ENCODE results near the gene CDCA5. TPM values are rescaled to one million over a fixed set of nuclear protein-coding genes. Genes with fewer than 3 reads are reported as not detected.

CDCA5 gene, protein sequence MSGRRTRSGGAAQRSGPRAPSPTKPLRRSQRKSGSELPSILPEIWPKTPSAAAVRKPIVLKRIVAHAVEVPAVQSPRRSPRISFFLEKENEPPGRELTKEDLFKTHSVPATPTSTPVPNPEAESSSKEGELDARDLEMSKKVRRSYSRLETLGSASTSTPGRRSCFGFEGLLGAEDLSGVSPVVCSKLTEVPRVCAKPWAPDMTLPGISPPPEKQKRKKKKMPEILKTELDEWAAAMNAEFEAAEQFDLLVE
- total RNA-seq: 100 to 1,000 TPM; 105 to 109 TPM

DNA sequence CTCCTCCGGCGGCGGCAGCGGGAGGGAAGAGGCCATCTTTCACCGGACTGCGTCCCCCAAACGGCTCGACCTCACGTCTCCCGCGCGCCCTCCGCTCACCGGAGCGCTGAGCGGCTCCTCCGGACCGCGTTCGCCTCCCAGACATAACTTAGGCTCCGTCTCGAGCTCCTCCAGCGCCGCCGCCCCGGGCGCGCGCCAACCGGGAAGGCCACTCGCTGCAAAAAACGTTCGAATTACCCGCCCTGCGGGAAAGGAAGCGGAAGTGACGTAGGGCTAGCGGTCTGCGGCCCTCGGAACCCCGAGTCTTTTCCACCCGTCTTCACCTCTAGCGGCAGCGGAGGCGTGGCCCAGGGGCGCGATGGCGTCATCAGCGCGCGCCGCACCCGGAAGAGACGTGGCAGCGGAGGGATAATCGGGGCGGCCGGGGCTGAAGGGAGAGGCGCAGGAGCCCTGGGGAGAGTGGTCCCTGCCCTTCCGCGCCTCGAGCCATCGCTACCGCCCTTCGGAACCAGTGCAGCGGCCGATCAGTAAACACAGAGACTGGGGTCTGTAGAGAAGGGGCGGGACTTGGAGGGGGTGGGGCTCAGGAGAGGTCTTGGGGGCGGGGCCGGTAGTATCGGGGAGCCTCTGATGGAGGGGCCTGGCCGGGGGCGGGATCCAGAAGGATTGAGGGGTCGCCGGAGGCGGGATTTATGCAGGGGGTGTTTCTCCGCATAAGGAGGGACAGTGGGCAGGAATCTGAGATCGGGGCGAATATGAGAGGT lies at the start of gene CDCA5, which contains the start of gene ZFPL1:
Gene CDCA5, minus strand, starts transcription at position 207 of the 764 bp plus-strand sequence. Its CDS starts 62 bp downstream, at position 145.
Gene ZFPL1, plus strand, starts transcription at position 389 of the 764 bp plus-strand sequence. CDS start 477 bp downstream, outside the sequence.
- Mint-ChIP-seq H3K4me3 (peak within 1 kb of the TSS; percentile 98), H3K27ac (peak within 1 kb of the TSS; percentile 99), H3K36me3 (ENCODE audit: low read depth) (peaks cover 45% of the 10 kb centered on the region), H3K9me3 (no peaks in the 10 kb centered on the region), H3K4me1 (peaks cover 51% of the 10 kb centered on the region), H3K27me3 (no peaks in the 10 kb centered on the region)
- CTCF ChIA-PET: interaction anchor here (0.7 to 5.0 kb wide), 6 partner anchors 11 to 69 kb away, joined by 3 to 24 read pairs (median 4); partner anchors contain the start of genes ARL2, TM7SF2 and ZNHIT2
- peak; percentile 97 for DNase-seq
- POLR2A ChIA-PET: no interaction called here

DNA sequence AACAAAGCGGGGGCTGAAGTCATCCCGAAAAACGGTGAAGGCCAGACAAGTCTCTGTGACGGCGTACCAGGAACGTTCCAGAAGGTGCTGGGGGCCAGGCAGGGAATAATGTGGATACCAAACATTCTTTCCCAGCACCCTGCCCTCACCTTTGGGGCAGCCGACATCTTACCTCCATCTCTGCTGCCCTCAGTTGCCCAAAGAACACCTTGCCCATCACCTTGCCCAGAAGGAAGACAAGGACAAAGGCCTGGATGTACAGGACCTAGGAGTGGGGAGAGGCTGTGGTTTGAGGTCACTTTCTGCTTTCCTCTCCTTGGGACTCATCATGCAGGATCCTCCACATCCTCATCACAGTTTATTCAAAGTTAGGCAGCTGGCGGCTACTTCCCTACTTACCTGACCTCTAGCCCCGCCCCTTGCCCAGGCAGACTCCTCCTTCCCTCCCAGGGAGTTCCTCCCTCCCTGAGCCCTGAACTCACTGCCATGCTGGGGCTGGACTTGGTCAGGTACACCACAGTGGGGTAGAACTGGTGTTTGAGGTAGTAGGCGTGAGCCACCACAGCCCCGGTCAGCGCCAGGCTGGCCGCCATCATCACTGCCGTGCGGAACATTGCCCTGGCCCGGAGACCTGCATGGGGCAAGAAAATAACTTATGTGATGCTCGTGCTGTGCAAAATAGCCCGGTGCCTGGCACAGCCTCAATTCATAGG lies 49.3 kb upstream of the CDCA5 start:
- Mint-ChIP-seq H3K9me3 (no peaks in the 10 kb centered on the region), H3K36me3 (ENCODE audit: low read depth) (peaks cover 14% of the 10 kb centered on the region), H3K27me3 (no peaks in the 10 kb centered on the region), H3K4me3 (peak overlapping the region; percentile 99), H3K4me1 (peaks cover 27% of the 10 kb centered on the region), H3K27ac (peak overlapping the region; percentile 99)
- CTCF ChIA-PET: interaction anchor here (0.8 kb wide), 1 partner anchor 12 kb away, joined by 3 read pairs; no protein-coding TSS in a partner anchor
- peak; percentile 70 for DNase-seq
- POLR2A ChIA-PET: no interaction called here

DNA sequence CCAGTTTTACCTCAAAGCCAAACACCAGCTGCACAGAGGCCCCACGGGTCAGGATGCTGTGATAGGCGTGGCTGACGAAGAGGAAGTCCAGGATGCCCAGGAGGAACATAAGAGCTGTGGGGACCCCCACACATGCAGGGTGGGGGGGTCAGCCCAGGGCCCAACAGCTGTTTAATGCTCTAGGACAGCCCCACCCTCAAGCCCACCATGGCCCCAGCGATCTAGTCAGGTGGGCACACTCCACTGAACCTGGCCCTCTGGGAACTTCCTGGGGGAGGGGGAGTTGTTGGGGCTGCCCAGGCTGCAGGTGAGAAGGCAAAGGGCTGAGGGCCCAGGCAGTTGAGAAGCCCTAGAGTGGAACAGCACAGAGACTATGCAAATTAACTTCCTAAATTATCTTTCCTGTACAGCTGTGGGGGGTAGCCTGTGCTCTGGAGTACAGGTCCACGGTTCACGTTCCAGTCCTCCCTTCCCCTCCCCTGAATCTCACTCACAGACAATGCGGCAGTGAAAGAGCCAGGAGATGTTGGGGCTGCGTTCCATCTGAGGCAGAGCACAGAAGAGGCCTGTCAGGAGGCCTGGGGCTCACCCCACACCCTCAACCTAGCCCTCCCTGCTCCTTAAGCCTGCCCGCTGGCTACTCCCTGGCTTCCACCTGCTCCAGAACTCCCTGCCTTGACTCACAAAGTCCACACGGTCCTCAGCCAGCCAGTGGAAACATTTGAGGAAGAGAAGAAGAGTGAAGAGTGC lies 48.6 kb upstream of the CDCA5 start:
- no peak for DNase-seq
- Mint-ChIP-seq H3K4me3 (peak overlapping the region; percentile 99), H3K36me3 (ENCODE audit: low read depth) (peaks cover 14% of the 10 kb centered on the region), H3K27ac (peak overlapping the region; percentile 99), H3K27me3 (no peaks in the 10 kb centered on the region), H3K4me1 (peaks cover 27% of the 10 kb centered on the region), H3K9me3 (no peaks in the 10 kb centered on the region)
- ChIA-PET POLR2A (no interaction called here), CTCF (interaction anchor here (0.7 to 2.1 kb wide), 4 partner anchors 10 to 98 kb away, joined by 3 to 7 read pairs (median 4); partner anchors contain the start of genes FAU, MRPL49 and ZNHIT2)

DNA sequence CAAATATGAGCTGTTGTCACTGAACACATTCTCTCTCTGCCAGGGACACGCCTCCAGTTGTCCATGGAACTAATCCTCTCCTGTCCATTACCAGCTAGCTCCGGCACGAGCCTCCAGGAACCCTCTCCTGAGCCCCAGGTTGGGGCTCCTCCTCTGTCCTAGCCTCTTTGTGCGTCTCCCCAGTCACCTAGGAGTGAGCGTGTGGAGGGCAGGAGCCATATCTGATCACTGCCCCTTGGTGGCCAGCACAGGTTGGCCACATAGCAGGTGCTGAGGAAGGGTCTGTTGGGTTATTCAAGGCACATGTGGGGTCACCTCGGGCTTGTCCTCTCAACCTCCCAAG lies 48.0 kb upstream of the CDCA5 start:
- Mint-ChIP-seq H3K4me1 (peaks cover 27% of the 10 kb centered on the region), H3K27me3 (no peaks in the 10 kb centered on the region), H3K9me3 (no peaks in the 10 kb centered on the region), H3K27ac (no peak overlapping the region), H3K36me3 (ENCODE audit: low read depth) (peaks cover 16% of the 10 kb centered on the region), H3K4me3 (peak overlapping the region; percentile 25)
- CTCF ChIA-PET: interaction anchor here (0.7 to 2.1 kb wide), 5 partner anchors 10 to 99 kb away, joined by 3 to 7 read pairs (median 3); partner anchors contain the start of genes FAU, MRPL49 and ZNHIT2
- POLR2A ChIA-PET: interaction anchor here (0.6 kb wide), 1 partner anchor 10 kb away, joined by 4 read pairs; the partner anchor contains the start of genes FAU and MRPL49
- DNase-seq: no peak

DNA sequence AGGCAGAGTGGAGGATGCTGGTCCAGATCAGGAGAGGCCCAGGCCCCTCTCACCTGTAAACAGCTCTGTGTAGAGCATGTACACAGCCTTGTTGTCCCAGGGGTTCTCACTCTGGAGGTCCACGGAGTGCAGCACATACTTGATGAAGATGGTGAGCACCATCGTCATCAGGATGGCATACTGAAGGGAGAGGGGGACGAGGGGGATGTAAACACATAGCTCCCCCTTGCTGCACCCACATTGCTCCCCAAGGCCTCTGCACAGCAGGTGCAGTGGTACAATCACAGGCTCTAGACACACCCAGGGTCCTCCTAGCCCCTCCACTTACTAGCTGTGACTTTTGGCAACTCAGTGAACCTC lies 47.6 kb upstream of the CDCA5 start:
- POLR2A ChIA-PET: interaction anchor here (0.6 kb wide), 1 partner anchor 10 kb away, joined by 4 read pairs; the partner anchor contains the start of genes FAU and MRPL49
- no peak for DNase-seq
- Mint-ChIP-seq H3K36me3 (ENCODE audit: low read depth) (peaks cover 21% of the 10 kb centered on the region), H3K27me3 (no peaks in the 10 kb centered on the region), H3K9me3 (no peaks in the 10 kb centered on the region), H3K27ac (no peak overlapping the region), H3K4me3 (no peak overlapping the region), H3K4me1 (peaks cover 23% of the 10 kb centered on the region)
- CTCF ChIA-PET: interaction anchor here (0.7 to 2.1 kb wide), 5 partner anchors 9 to 99 kb away, joined by 3 to 7 read pairs (median 3); partner anchors contain the start of genes FAU, MRPL49 and ZNHIT2

DNA sequence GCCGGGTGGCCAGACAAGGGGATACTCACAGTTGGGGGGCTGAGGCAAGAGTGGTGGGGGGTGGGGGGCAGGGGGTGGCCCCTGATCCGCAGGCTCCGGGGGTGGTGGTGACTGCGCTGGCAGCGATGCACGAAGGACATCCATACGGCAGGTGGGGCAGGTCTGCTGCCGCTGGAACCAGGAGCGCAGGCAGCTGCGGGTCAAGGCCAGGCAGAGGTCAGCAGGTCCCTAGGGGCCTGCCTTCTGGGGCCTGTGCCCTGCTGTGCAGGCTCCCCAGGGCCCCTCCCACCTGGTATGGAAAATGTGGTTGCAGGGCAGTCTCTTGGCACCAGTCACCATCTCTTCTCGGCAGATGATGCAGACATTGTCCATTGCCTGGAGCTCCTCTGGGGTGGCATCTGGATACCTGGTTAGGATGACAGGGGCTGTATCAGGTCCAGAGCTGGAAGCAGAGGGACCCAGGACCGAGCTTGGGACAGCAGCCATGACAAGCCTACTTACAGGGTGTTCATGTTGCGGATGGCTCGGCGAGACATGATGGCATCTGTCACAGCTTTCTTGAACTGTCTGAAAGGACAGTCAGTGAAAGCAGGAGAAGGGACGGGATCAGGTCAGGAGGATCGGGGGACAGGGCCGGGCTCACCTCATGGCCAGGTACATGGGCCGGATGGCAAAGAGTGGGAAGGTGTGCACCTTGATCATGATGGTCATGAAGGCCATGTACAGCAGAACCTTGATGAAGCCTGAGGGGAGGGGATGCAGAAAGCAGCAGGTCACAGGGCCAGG lies 47.0 kb upstream of the CDCA5 start:
- Mint-ChIP-seq H3K4me3 (no peak overlapping the region), H3K4me1 (peaks cover 18% of the 10 kb centered on the region), H3K36me3 (ENCODE audit: low read depth) (peaks cover 25% of the 10 kb centered on the region), H3K27ac (peak overlapping the region; percentile 32), H3K27me3 (no peaks in the 10 kb centered on the region), H3K9me3 (no peaks in the 10 kb centered on the region)
- CTCF ChIA-PET: interaction anchor here (0.7 to 2.1 kb wide), 3 partner anchors 9 to 36 kb away, joined by 3 to 7 read pairs (median 3); partner anchors contain the start of genes FAU, MRPL49 and ZNHIT2
- POLR2A ChIA-PET: no interaction called here
- DNase-seq: no peak

DNA sequence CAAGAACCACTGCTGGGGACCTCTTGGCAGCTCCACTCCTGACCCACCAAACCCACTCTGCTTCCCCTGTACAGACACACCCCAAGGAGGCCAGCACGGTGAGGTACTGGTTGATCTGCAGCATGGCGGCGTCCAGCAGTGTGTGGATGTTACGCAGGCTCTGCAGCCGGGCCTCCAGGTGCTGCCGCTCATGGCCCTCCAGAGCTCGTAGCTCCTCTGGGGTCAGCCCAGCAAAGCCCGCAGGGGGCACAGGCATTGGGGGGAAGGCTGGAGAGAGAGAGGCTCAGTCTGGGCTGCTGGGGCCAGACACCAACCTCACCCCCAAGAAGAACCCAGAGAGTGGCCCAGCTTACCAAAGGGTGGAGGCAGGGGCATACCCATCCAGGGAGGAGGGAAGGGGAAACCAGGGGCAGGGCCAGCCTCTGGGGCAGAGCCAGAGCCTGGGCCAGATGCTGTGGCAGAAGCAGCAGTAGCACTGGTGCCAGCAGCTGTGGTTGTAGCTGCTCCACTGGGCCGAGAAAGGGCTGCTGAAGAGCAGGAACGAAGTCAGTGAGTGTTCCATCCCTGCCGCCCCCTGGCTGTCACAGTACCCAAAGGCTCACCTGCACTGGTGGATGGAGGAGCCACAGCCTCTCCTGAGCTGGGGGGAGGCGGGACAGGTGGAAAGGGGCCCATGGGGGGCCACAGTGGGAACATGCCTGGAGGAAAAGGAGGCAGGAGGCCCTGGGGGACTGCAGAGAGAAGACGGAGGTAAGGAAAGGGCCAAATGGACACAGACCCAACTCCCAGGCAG lies 46.0 kb upstream of the CDCA5 start:
- no peaks in the 10 kb centered on the region for H3K9me3 Mint-ChIP-seq
- H3K4me3 Mint-ChIP-seq: no peak overlapping the region
- no peak overlapping the region for H3K27ac Mint-ChIP-seq
- CTCF ChIA-PET: interaction anchor here (2.2 kb wide), 1 partner anchor 13 kb away, joined by 6 read pairs; the partner anchor contains the start of gene ZNHIT2
- H3K36me3 Mint-ChIP-seq (ENCODE audit: low read depth): peaks cover 27% of the 10 kb centered on the region
- no peak for DNase-seq
- POLR2A ChIA-PET: no interaction called here
- no peaks in the 10 kb centered on the region for H3K27me3 Mint-ChIP-seq
- peaks cover 13% of the 10 kb centered on the region for H3K4me1 Mint-ChIP-seq

DNA sequence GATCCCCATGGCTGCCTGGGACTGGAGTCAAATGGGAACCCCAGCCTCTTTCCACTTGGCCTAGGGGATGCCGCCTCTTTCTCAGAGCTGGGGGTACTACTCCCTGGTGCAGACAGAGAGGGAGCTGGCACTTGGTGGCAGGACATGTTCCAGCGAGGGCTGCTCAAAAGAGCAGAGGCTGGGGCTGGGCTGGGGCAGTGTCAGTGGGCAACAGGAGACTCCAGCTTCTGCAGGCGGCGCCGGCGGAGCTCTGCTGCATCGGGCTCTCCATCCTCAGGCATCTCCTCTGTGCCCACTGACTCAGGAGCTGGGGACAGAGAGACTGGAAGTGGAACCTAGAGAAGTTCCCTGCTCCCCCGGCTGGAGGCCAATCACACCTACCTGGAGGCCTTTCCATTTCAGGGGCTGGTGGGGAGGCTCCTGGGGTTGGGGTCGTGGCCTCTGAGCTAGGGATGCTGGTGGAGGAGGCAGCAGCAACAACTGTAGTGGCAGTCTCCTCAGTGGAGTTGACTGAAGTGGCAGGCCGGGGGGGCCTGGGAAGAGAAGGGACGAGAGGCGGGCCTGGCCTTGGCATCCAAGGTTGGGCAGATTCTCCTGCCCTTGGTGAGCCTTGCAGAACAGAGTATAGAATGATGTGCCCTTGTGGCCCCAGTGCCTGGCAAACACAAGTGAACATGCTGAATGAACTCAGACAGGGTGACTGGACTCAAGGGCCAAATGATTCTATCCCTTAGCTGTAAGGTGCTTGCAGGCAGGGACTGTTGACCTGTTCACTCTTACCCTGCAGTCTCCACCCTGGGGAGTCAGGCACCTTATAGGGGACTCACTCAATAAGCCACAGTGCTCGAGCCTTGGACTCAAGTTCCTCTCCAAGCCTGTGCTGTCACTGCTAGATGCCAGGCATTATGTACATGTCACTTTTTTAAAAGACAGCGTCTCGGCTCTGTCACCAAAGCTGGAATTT lies 44.6 kb upstream of the CDCA5 start:
- Mint-ChIP-seq H3K27me3 (no peaks in the 10 kb centered on the region), H3K4me3 (no peak overlapping the region), H3K9me3 (no peaks in the 10 kb centered on the region), H3K27ac (no peak overlapping the region), H3K36me3 (ENCODE audit: low read depth) (peaks cover 35% of the 10 kb centered on the region), H3K4me1 (peaks cover 16% of the 10 kb centered on the region)
- CTCF ChIA-PET: interaction anchor here (0.8 to 2.2 kb wide), 5 partner anchors 10 to 260 kb away, joined by 3 to 6 read pairs (median 3); partner anchors contain the start of gene ZNHIT2
- POLR2A ChIA-PET: interaction anchor here (0.8 kb wide), 1 partner anchor 16 kb away, joined by 6 read pairs; no protein-coding TSS in a partner anchor
- DNase-seq: no peak

DNA sequence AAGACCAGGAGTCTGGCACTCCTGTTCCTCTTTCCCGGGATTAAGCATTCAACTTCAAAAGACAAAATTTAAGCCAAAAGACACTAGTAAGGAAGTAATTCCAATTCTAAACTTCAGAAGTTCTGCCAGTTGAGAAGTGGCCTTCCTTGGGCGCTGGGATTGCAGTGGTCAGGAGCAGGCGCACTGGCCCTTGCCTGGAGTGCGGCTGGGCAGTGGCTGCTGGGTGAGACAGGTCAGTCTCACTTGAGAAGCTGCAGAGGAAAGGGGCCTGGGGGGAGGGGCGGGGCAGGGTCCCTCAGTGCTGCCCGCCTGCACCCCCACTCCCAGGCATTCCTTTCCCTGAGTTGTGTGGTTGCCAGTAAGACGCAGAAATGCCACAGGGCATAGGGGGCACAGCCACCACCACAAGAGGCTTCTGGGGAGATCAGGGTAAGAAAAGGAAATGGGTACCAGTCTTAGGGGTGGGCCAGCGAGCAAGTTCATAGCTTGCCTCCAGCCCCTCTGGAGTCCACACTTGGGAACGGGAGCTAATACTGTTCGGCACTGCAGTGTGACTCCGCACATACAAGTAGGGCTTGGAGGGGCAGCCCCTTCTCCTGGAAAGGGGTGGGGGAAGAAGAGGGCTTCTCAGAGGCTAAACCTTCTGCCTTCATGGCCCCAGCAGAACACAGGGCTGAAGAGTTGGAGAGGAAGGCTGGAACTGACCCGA lies 43.8 kb upstream of the CDCA5 start:
- Mint-ChIP-seq H3K27me3 (no peaks in the 10 kb centered on the region), H3K36me3 (ENCODE audit: low read depth) (peaks cover 30% of the 10 kb centered on the region), H3K9me3 (no peaks in the 10 kb centered on the region), H3K4me3 (no peak overlapping the region), H3K4me1 (peaks cover 13% of the 10 kb centered on the region), H3K27ac (no peak overlapping the region)
- POLR2A ChIA-PET: no interaction called here
- DNase-seq: no peak
- CTCF ChIA-PET: interaction anchor here (1.0 to 2.2 kb wide), 5 partner anchors 11 to 259 kb away, joined by 3 to 6 read pairs (median 3); partner anchors contain the start of gene ZNHIT2
